GM10847 (cell line): ENCODE measurements around the gene PIAS2.
A peak's percentile ranks its signal among the peaks of the same experiment; 100 is the strongest.

Experiments used
- POLR2A ChIP-seq: IDR thresholded peaks from 2 replicates; pipeline ENCODE4 v1.6.1; 2011; ENCODE audit not compliant: insufficient read length; ENCODE audit errors: extremely low read depth

The PIAS2 gene, protein sequence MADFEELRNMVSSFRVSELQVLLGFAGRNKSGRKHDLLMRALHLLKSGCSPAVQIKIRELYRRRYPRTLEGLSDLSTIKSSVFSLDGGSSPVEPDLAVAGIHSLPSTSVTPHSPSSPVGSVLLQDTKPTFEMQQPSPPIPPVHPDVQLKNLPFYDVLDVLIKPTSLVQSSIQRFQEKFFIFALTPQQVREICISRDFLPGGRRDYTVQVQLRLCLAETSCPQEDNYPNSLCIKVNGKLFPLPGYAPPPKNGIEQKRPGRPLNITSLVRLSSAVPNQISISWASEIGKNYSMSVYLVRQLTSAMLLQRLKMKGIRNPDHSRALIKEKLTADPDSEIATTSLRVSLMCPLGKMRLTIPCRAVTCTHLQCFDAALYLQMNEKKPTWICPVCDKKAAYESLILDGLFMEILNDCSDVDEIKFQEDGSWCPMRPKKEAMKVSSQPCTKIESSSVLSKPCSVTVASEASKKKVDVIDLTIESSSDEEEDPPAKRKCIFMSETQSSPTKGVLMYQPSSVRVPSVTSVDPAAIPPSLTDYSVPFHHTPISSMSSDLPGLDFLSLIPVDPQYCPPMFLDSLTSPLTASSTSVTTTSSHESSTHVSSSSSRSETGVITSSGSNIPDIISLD

DNA sequence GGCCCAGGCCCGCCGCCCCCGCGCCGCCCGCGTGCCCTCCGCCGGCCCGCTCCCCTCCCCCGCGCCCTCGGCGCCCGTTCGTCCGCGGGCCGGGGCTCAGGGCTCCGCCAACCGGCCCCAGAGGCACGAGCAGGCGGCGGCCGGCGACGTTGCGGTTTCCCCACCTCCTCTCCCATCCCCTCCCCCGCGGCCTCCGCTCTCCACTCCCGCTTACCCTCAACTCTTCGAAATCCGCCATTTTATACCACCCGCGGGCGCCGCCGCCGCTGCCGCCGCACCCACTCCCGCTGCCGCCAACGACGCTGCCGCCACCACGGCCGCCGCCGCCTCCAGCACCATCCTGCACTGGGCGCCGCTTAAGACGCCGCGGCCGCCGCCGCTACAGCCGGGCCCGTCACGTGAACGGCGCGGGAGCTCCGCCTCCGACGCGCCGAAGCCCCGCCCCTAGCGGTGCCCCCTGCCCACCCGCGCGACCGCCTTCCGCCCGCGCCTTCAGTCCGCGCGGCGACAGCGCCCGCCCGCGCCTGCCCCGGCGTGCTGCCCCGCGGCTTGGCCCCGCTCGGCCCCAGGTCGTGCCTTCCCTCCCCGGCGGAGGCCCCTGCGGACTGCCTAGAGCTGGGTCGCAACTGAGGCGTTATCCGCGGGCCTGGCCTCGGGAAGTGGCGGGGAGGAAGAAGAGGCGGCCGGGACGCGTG is at the start of gene PIAS2, which contains the start of gene KATNAL2:
Gene PIAS2 (minus strand): TSS at position 400 of the 695 bp plus-strand sequence. CDS start 162 bp downstream, at position 238.
Gene KATNAL2 (plus strand): TSS at position 495 of the 695 bp plus-strand sequence. CDS start 29,271 bp downstream, outside the sequence.
- TF ChIP-seq POLR2A: peak; percentile 94

DNA sequence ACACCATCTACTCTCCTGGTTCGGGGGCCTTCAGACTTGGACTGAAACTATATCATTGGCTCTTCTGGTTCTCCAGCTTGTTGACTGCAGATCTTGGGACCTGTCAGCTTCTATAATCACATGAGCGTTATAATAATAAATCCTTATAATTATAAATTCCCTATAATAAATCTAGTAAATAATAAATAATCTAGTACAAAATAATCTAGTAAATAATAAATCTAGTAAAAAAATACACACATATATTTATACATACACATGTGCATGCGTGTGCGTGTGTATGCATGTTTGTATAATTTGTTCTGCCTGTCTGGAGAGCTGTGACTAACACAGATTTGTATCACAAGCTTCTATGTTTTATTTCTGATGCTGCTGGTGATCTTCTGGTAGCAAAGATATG is 40.9 kb upstream of the PIAS2 start:
- no peak for TF ChIP-seq POLR2A

DNA sequence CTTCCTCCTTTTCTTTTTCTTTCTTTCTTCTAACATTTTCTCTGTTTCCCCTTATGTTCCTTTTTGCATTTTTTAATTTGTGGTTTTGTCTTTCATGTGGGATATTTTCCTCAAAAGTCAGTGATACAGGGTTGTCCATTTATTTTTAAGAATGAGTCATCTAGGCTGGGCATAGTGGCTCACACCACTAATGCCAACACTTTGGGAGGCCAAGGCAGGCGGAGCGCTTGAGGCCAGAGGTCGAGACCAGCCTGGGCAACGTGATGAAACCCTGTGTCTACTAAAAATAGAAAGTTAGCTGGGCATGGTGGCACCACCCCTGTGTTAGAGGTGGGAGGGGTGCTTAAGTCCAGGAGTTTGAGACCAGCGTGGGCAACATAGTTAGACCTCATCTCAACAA is 35.9 kb upstream of the PIAS2 start:
- TF ChIP-seq POLR2A: no peak

DNA sequence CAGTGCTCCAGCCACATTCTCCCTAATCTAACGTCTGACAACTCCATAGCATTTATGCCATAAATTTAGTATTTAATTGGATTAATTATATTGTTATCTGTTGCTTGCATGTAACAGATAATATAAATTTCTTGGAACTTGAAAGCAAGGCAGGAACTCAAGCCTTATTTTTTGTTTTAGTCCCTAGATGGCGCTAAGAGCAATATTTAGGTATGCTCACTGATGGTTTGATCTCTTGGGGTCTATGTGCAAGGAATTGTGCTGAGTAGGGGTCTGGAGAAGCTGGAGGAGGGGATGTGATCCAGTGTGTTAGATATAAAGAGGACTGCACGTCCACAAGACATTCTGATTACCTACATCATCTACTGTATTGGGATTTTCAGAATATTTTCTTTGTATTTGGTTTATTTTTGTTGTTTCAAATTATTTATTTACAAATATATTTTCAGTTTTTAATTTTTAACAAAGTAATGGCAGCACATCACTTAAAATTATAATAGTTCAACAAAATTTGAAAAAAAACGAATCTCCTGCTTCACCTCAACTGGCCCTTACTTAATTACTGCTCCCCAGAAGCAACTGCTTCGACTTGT is 32.9 kb upstream of the PIAS2 start:
- TF ChIP-seq POLR2A: no peak

DNA sequence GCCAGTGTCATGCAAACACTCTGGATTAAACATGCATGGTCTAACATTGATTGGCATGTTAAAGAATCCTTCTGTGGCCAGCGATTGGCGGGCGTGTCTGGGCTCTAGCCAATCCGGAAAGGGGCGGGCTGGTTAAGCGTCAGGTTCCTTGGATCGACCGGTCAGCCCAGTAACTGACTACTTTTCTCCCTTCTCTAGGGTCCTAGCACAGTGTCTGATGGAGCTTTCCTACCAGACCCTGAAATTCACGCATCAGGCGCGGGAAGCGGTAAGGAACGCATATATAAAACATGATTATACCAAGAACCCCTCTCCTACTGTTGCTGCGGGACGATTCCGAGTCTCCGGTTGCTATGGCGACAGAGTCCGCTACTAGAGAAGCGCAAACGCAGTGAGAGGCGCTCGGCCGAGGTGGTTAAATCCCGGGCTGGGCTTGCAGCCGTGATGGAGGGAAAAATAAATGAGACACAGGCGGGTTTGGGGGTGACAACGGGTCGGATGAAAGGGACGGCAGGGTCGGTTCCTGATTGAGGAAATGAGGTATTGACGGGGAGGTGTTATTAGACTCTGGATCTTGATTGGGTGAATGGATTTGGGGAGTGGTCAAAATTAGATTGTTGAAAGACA is 29.5 kb upstream of the PIAS2 start:
- no peak for TF ChIP-seq POLR2A

DNA sequence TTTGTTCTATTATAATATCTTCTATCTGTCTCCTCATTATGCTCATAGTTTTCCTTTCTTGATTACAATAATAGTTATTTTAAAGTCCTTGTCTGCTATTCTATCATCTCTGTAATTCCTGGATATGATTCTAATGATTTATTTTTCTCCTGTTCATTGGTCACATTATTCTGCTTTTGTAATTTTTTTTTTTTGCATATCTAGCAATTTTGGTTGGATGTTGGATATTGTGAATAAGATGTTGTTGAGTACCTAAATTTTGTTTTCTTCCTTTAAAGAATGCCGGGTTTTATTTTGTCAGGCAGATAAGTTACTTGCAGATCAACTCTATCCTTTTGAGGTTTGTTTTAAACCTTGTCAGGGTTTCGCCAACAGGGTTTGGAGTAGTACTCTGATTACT is 25.3 kb upstream of the PIAS2 start:
- TF ChIP-seq POLR2A: no peak

DNA sequence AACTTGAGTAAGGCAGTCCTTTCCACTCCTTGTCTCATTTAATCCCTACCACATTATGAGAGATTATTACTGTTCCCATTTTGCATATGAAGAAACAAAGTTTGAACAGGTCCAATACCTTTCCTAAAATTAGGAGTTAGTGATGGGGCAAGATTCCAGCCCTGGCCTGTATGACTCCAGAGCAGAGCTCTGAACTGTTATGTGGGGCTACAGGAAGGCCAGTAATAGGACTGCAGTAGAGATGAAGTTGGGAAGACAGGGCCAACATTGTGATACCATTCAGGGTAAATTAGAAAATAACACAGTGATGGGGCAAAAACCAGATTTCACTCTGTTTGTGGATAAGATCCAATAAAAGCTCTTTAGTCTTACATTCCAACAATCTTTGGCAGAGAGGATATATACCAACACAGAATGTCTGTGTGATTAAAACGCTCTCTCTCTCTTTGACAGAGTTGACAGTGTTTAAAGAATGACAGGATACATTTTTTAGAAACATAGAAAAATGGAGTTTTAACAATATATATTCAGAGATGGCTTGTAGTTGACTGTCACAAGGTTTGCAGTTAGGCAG is 22.8 kb upstream of the PIAS2 start:
- TF ChIP-seq POLR2A: no peak

DNA sequence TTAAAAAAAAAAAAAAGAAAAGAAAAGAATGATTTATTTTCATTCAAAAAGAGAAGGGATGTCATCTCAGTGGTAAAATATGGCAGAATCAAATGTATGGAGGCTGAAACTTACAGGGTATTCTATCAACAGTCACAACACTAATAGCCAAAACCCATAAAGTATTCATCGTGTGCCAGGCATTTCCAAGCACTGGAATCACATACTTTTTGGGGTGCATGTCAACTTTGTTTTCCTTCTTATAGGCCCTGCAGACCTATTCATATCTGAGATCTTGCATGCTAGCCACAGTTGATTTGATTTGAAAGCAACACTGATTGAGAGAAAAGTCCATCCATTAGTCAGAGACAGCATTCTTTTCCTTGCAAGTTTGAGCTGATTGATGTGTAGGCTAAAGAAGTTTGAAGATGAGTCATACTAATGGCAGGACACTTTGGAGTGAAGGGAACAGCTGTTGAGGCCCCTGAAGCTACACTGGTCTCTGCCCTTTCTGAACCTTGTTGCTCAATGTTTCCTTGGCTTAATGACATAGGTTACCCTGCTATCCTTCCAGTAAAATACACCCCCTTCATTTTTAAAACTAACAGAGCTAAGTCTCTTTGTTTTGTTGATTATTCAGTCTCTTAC is 22.1 kb upstream of the PIAS2 start:
- no peak for TF ChIP-seq POLR2A

DNA sequence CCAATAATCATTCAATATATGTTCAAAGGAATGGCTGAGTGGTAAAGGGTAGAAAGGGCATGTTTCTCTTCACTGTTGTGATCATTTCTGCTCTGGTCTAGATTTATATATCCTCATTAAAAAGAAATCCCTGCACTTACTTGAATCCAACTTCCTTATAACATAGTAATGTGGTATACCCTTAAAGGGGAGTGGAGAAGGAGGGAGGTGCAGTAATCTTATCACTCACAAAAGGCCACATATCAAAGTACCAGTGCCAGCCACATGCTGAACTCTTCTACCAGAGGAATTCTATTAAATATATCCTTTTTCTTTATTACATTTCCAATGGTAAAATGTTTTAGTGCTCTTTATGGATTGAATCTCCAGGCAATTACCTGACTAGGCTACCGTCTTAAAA is 3.3 kb upstream of the PIAS2 start:
- TF ChIP-seq POLR2A: no peak

DNA sequence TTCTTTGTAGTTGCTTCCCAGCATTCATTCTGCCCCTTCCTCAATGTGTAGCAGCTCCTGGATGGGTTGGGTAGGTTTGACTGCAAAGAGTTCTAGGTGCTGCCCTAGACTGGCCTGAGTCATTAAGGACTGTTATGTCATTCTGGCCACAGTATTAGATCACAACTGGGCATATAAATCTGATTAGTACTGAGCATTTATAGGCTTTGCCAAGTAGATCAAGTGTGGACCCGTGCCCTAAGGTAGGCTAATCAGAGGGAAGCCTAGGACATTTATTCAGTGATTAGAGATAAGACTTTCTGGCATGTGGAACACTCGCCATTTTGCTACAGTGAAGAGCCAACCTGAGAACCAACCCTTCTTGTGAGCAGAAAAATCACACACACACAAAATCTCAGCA is 2.8 kb upstream of the PIAS2 start:
- no peak for TF ChIP-seq POLR2A

DNA sequence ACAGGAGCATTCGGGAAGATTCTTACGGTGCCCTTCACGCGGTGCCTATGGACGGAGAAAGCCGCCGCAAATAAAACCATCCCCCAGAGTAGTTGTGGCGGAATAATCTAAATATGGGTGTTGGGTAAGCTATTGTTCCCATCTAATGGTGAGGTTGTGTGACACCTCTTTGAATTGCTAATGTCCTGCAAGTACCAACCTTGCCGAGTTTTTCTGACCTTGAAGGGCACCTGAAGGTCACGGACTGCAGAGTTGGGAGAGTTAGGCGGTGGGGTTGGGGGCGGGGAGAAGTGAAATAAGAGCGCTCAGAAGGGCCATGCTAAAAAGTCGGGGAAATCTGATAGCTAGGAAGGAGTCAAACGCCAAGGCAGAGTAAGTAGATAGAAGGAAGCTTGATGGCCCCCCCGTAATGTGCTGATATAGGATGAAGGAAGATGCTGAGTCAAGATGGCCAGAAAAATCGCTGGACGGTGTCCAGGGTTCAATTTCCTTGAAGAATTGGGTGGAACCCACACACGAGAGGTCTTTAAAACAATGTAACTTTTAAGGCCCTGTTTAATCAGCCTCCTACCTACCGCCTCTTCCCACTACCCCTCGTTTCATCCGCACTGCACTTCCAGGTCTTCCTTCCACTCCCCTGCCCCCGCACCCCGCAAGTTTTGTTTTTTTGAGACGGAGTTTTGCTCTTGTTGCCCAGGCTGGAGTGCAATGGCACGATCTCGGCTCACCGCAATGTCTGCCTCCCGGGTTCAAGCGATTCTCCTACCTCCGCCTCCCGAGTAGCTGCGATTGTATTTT is 695 bp upstream of the PIAS2 start:
- TF ChIP-seq POLR2A: no peak

DNA sequence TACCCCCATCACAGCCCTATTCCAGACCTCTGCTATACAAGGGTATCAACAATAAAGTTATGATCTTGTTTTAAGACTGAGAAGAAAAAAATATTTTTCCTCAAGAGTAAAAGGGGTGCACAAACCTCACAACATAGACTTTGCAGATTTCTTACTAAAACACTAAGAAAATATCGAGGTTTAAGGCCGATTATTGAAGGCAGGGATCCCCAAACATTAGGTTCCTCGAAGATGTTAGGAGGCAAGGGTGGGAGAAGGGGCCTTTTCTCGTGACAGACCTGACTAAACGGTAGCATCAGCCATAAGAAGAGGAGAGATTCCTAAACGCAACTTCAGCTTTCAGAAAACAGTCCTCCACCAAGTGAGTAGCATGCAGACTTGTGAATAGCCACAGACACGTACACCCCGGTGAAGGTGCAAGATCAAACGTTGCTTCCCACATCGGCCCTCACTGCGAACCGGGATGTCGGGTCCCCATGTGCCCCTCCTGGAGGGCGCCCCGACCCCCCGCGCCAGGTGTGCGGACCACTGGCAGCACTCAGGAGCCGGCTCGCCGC is 678 bp downstream of the PIAS2 start:
- no peak for TF ChIP-seq POLR2A
